ENCODE results near the gene THSD4.

Gene THSD4

GRCh38 chr15:71688509-71689094, 573.3 kb downstream of the THSD4 start:
- no peak for DNase-seq (ENCODE audit: low read depth)

- no peak for DNase-seq (ENCODE audit: low read depth)
Observed at GRCh38 chr15:71691081-71691457, 575.8 kb downstream of the THSD4 start.

- DNase-seq (ENCODE audit: low read depth), result peak; percentile 44
Observed at GRCh38 chr15:71691458-71692417, 576.5 kb downstream of the THSD4 start.

GRCh38 chr15:71697236-71697635, 582.0 kb downstream of the THSD4 start:
- no peak for DNase-seq (ENCODE audit: low read depth)

GRCh38 chr15:71698030-71698429, 582.8 kb downstream of the THSD4 start:
- no peak for DNase-seq (ENCODE audit: low read depth)

- no peak for DNase-seq (ENCODE audit: low read depth)
Observed at GRCh38 chr15:71698742-71699141, 583.5 kb downstream of the THSD4 start.

- DNase-seq (ENCODE audit: low read depth), result no peak
Observed at GRCh38 chr15:71699977-71700376, 584.7 kb downstream of the THSD4 start.

GRCh38 chr15:71701808-71702207, 586.5 kb downstream of the THSD4 start:
- DNase-seq (ENCODE audit: low read depth), result no peak

GRCh38 chr15:71702496-71702895, 587.2 kb downstream of the THSD4 start:
- DNase-seq (ENCODE audit: low read depth), result no peak

GRCh38 chr15:71705151-71705550, 589.9 kb downstream of the THSD4 start:
- DNase-seq (ENCODE audit: low read depth), result no peak

- no peak for DNase-seq (ENCODE audit: low read depth)
Observed at GRCh38 chr15:71706461-71707229, 591.4 kb downstream of the THSD4 start.

- DNase-seq (ENCODE audit: low read depth), result no peak
Observed at GRCh38 chr15:71707230-71708050, 592.2 kb downstream of the THSD4 start.

- no peak for DNase-seq (ENCODE audit: low read depth)
Observed at GRCh38 chr15:71708051-71708429, 592.8 kb downstream of the THSD4 start.

- DNase-seq (ENCODE audit: low read depth), result no peak
Observed at GRCh38 chr15:71708741-71709140, 593.5 kb downstream of the THSD4 start.

- no peak for DNase-seq (ENCODE audit: low read depth)
Observed at GRCh38 chr15:71709808-71710418, 594.6 kb downstream of the THSD4 start.

- no peak for DNase-seq (ENCODE audit: low read depth)
Observed at GRCh38 chr15:71712182-71712581, 596.9 kb downstream of the THSD4 start.

- no peak for DNase-seq (ENCODE audit: low read depth)
Observed at GRCh38 chr15:71713191-71713809, 598.0 kb downstream of the THSD4 start.

- DNase-seq (ENCODE audit: low read depth), result no peak
Observed at GRCh38 chr15:71715914-71716313, 600.6 kb downstream of the THSD4 start.

GRCh38 chr15:71716990-71717389, 601.7 kb downstream of the THSD4 start:
- DNase-seq (ENCODE audit: low read depth), result peak; percentile 10

GRCh38 chr15:71718116-71718910, 603.0 kb downstream of the THSD4 start:
- DNase-seq (ENCODE audit: low read depth), result no peak

Measured in HS-5 (cell line).